Osteocyte (in vitro differentiated cells): ENCODE measurements around the gene EBF3. TPM values are rescaled to one million over a fixed set of nuclear protein-coding genes. Genes with fewer than 3 reads are reported as not detected.

Experiments used
- DNase-seq: peaks from one replicate; pipeline ENCODE4 v3.0.0; 2021; ENCODE audit warnings: mixed read lengths; ENCODE audit not compliant: unreplicated experiment; ENCODE audit errors: extremely low spot score
- H3K27ac Mint-ChIP-seq: one replicate; pipeline ENCODE4 v1.8.0; 2021; ENCODE audit warnings: mild to moderate bottlenecking, mixed read lengths; ENCODE audit not compliant: unreplicated experiment
- H3K27me3 Mint-ChIP-seq: one replicate; pipeline ENCODE4 v1.8.0; 2021; ENCODE audit warnings: mixed read lengths; ENCODE audit not compliant: unreplicated experiment
- H3K36me3 Mint-ChIP-seq: one replicate; pipeline ENCODE4 v1.8.0; 2021; ENCODE audit warnings: mixed read lengths; ENCODE audit not compliant: unreplicated experiment
- H3K4me1 Mint-ChIP-seq: one replicate; pipeline ENCODE4 v1.8.0; 2021; ENCODE audit warnings: mixed read lengths; ENCODE audit not compliant: unreplicated experiment
- H3K4me3 Mint-ChIP-seq: one replicate; pipeline ENCODE4 v1.8.0; 2021; ENCODE audit warnings: mild to moderate bottlenecking, moderate library complexity, mixed read lengths; ENCODE audit not compliant: unreplicated experiment
- H3K9me3 Mint-ChIP-seq: one replicate; pipeline ENCODE4 v1.8.0; 2021; ENCODE audit warnings: mixed read lengths; ENCODE audit not compliant: unreplicated experiment
- CTCF ChIP-seq: fragments of 200-600 bp; sonication (generic); IDR thresholded peaks from 2 replicates; pipeline ENCODE4 v1.5.0; 2021; ENCODE audit warnings: antibody characterized with exemption, mild to moderate bottlenecking, moderate library complexity
- total RNA-seq: library from RNA; stranded (reverse); gene quantifications from 2 replicates; pipeline ENCODE4 v1.2.1, GENCODE V29; 2021

The EBF3 gene
- total RNA-seq, 1 donor from 2014 or later = 0.59 TPM

- Mint-ChIP-seq H3K4me1 (peaks cover 6% of the 10 kb centered on the region), H3K36me3 (no peaks in the 10 kb centered on the region), H3K27ac (no peak overlapping the region), H3K4me3 (no peak overlapping the region), H3K27me3 (no peaks in the 10 kb centered on the region), H3K9me3 (no peaks in the 10 kb centered on the region)
- no peak for TF ChIP-seq CTCF
- no peak for DNase-seq
Measured at GRCh38 chr10:129916506-129916995, 47.5 kb downstream of the EBF3 start.

GRCh38 chr10:129915526-129916378 is 48.3 kb downstream of the EBF3 start:
- no peak for DNase-seq
- Mint-ChIP-seq H3K36me3 (no peaks in the 10 kb centered on the region), H3K27me3 (no peaks in the 10 kb centered on the region), H3K4me3 (no peak overlapping the region), H3K4me1 (peaks cover 6% of the 10 kb centered on the region), H3K9me3 (no peaks in the 10 kb centered on the region), H3K27ac (no peak overlapping the region)
- no peak for TF ChIP-seq CTCF

GRCh38 chr10:129914960-129915359 is 49.1 kb downstream of the EBF3 start:
- no peak for TF ChIP-seq CTCF
- no peak overlapping the region for H3K27ac Mint-ChIP-seq
- H3K4me3 Mint-ChIP-seq = no peak overlapping the region
- no peak for DNase-seq
- H3K9me3 Mint-ChIP-seq = no peaks in the 10 kb centered on the region
- no peaks in the 10 kb centered on the region for H3K36me3 Mint-ChIP-seq
- H3K4me1 Mint-ChIP-seq = peaks cover 6% of the 10 kb centered on the region
- H3K27me3 Mint-ChIP-seq = no peaks in the 10 kb centered on the region

- no peak for DNase-seq
- no peak overlapping the region for H3K27ac Mint-ChIP-seq
- H3K4me1 Mint-ChIP-seq = peaks cover 6% of the 10 kb centered on the region
- no peaks in the 10 kb centered on the region for H3K9me3 Mint-ChIP-seq
- no peaks in the 10 kb centered on the region for H3K27me3 Mint-ChIP-seq
- no peak overlapping the region for H3K4me3 Mint-ChIP-seq
- TF ChIP-seq CTCF = no peak
- H3K36me3 Mint-ChIP-seq = no peaks in the 10 kb centered on the region
Measured at GRCh38 chr10:129914153-129914855, 49.8 kb downstream of the EBF3 start.
